ENCODE results near the gene SH3RF1.

The SH3RF1 gene

DNA sequence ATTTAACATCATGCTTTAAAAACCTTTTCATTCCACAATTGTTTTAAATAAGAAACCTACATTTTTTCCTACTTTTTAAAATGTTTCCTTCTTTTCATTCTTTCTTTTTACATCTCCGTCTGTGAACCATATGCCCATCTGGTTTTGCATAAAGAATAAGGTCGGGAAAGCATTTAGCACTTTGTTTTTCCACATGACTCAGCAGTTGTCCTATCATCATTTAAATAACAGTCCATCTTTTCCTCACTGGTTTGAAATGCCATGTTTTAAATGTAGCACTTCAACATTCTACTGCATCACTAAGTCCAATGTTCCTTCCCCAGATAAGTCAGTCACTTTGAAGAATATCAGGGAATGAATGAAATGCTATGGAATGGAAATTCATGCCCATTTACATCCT, 128.4 kb downstream of the SH3RF1 start:
- 100% methylated on average over 1 of the region's 2 CpGs for WGBS (ENCODE audit: insufficient coverage)
- CTCF ChIA-PET = no interaction called here
- no peak overlapping the region for H3K27ac ChIP-seq (ENCODE audit: insufficient read depth in 1 of 2, low read depth in 1 of 2, low read length in 2 of 2, poor library complexity in 1 of 2, severe bottlenecking in 2 of 2)

GRCh38 chr4:169139021-169139420, 131.7 kb downstream of the SH3RF1 start:
- CTCF ChIA-PET = no interaction called here
- H3K27me3 ChIP-seq (replicated peaks in 2 of 5; ENCODE audit: control insufficient read depth in 4 of 5, insufficient read depth in 5 of 5, low read length in 4 of 5) = no peaks in the 10 kb centered on the region
- WGBS (ENCODE audit: insufficient coverage) = 100% methylated on average over 3 of the region's 4 CpGs

More for the DNA sequence above, 128.4 kb downstream of the SH3RF1 start:
- POLR2A ChIA-PET = no interaction called here
- DNase-seq = no peak
- Histone ChIP-seq H3K9me3 (ENCODE audit: control extremely low read depth in 1 of 5, control insufficient read depth in 4 of 5, insufficient read depth in 2 of 5, low read depth in 1 of 5, low read length in 4 of 5) (no peaks in the 10 kb centered on the region), H3K4me3 (ENCODE audit: control insufficient read depth in 1 of 7, extremely low read depth in 1 of 7, insufficient read depth in 4 of 7, low read depth in 2 of 7, low read length in 6 of 7) (no peak overlapping the region), H3K27me3 (replicated peaks in 2 of 5; ENCODE audit: control insufficient read depth in 4 of 5, insufficient read depth in 5 of 5, low read length in 4 of 5) (no peaks in the 10 kb centered on the region), H3K4me1 (ENCODE audit: control extremely low read depth in 1 of 4, control insufficient read depth in 4 of 4, insufficient read depth in 4 of 4, low read length in 3 of 4) (no peaks in the 10 kb centered on the region), H3K36me3 (ENCODE audit: control insufficient read depth in 4 of 4, insufficient read depth in 4 of 4, low read length in 3 of 4) (peaks cover 7 to 8% (median 7%) of the 10 kb centered on the region in 4 experiments)

GRCh38 chr4:169137558-169137920, 133.2 kb downstream of the SH3RF1 start:
- Histone ChIP-seq H3K27ac (ENCODE audit: insufficient read depth in 1 of 2, low read depth in 1 of 2, low read length in 2 of 2, poor library complexity in 1 of 2, severe bottlenecking in 2 of 2) (no peak overlapping the region), H3K4me3 (ENCODE audit: control insufficient read depth in 1 of 7, extremely low read depth in 1 of 7, insufficient read depth in 4 of 7, low read depth in 2 of 7, low read length in 6 of 7) (no peak overlapping the region), H3K4me1 (ENCODE audit: control extremely low read depth in 1 of 4, control insufficient read depth in 4 of 4, insufficient read depth in 4 of 4, low read length in 3 of 4) (no peaks in the 10 kb centered on the region), H3K27me3 (replicated peaks in 2 of 5; ENCODE audit: control insufficient read depth in 4 of 5, insufficient read depth in 5 of 5, low read length in 4 of 5) (no peaks in the 10 kb centered on the region), H3K36me3 (ENCODE audit: control insufficient read depth in 4 of 4, insufficient read depth in 4 of 4, low read length in 3 of 4) (peaks cover 4 to 34% (median 24%) of the 10 kb centered on the region in 4 experiments), H3K9me3 (ENCODE audit: control extremely low read depth in 1 of 5, control insufficient read depth in 4 of 5, insufficient read depth in 2 of 5, low read depth in 1 of 5, low read length in 4 of 5) (no peaks in the 10 kb centered on the region)
- ChIA-PET CTCF (interaction anchor here (0.6 to 1.7 kb wide), 3 partner anchors 9 to 53 kb away, joined by 3 to 4 read pairs (median 3); no protein-coding TSS in a partner anchor), POLR2A (no interaction called here)
- no CpG with 5 or more reads among the region's 2 CpGs for WGBS (ENCODE audit: insufficient coverage)
- DNase-seq = no peak

More at GRCh38 chr4:169139021-169139420, 131.7 kb downstream of the SH3RF1 start:
- Histone ChIP-seq H3K4me1 (ENCODE audit: control extremely low read depth in 1 of 4, control insufficient read depth in 4 of 4, insufficient read depth in 4 of 4, low read length in 3 of 4) (no peaks in the 10 kb centered on the region), H3K27ac (ENCODE audit: insufficient read depth in 1 of 2, low read depth in 1 of 2, low read length in 2 of 2, poor library complexity in 1 of 2, severe bottlenecking in 2 of 2) (no peak overlapping the region), H3K36me3 (ENCODE audit: control insufficient read depth in 4 of 4, insufficient read depth in 4 of 4, low read length in 3 of 4) (peaks cover 10 to 29% (median 23%) of the 10 kb centered on the region in 4 experiments), H3K4me3 (ENCODE audit: control insufficient read depth in 1 of 7, extremely low read depth in 1 of 7, insufficient read depth in 4 of 7, low read depth in 2 of 7, low read length in 6 of 7) (no peak overlapping the region), H3K9me3 (ENCODE audit: control extremely low read depth in 1 of 5, control insufficient read depth in 4 of 5, insufficient read depth in 2 of 5, low read depth in 1 of 5, low read length in 4 of 5) (no peaks in the 10 kb centered on the region)
- no peak for DNase-seq
- POLR2A ChIA-PET = no interaction called here

GRCh38 chr4:169136796-169137557, 133.8 kb downstream of the SH3RF1 start:
- Histone ChIP-seq H3K4me1 (ENCODE audit: control extremely low read depth in 1 of 4, control insufficient read depth in 4 of 4, insufficient read depth in 4 of 4, low read length in 3 of 4) (no peaks in the 10 kb centered on the region), H3K27me3 (replicated peaks in 2 of 5; ENCODE audit: control insufficient read depth in 4 of 5, insufficient read depth in 5 of 5, low read length in 4 of 5) (no peaks in the 10 kb centered on the region), H3K36me3 (ENCODE audit: control insufficient read depth in 4 of 4, insufficient read depth in 4 of 4, low read length in 3 of 4) (peaks cover 4 to 40% (median 28%) of the 10 kb centered on the region in 4 experiments), H3K4me3 (ENCODE audit: control insufficient read depth in 1 of 7, extremely low read depth in 1 of 7, insufficient read depth in 4 of 7, low read depth in 2 of 7, low read length in 6 of 7) (no peak overlapping the region), H3K9me3 (ENCODE audit: control extremely low read depth in 1 of 5, control insufficient read depth in 4 of 5, insufficient read depth in 2 of 5, low read depth in 1 of 5, low read length in 4 of 5) (no peaks in the 10 kb centered on the region), H3K27ac (ENCODE audit: insufficient read depth in 1 of 2, low read depth in 1 of 2, low read length in 2 of 2, poor library complexity in 1 of 2, severe bottlenecking in 2 of 2) (no peak overlapping the region)
- POLR2A ChIA-PET = no interaction called here
- CTCF ChIA-PET = interaction anchor here (0.6 to 1.7 kb wide), 4 partner anchors 8 to 686 kb away, joined by 3 to 4 read pairs (median 3); no protein-coding TSS in a partner anchor
- DNase-seq = no peak
- 100% methylated on average over 3 of the region's 3 CpGs for WGBS (ENCODE audit: insufficient coverage)

DNA sequence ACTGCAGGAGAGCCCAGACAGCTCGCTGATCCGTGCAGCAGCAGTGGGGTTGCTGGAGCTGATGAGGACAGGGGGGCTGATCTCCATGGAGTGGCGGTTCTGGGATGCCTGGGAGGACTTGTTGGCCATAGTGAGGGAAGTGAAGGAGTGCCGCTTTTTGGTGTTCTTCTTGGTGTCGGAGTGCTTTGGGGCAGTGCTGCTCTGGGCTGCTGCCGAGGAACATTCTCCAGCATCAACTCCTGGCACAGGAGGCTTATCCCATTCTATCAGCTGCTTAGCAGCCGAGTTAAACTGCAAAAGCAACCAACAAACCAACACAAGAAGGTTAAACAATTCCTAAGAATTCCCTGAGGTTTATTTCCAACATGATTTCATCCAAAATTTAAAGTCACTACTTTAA, 134.4 kb downstream of the SH3RF1 start:
- no peak overlapping the region for H3K27ac ChIP-seq (ENCODE audit: insufficient read depth in 1 of 2, low read depth in 1 of 2, low read length in 2 of 2, poor library complexity in 1 of 2, severe bottlenecking in 2 of 2)

DNA sequence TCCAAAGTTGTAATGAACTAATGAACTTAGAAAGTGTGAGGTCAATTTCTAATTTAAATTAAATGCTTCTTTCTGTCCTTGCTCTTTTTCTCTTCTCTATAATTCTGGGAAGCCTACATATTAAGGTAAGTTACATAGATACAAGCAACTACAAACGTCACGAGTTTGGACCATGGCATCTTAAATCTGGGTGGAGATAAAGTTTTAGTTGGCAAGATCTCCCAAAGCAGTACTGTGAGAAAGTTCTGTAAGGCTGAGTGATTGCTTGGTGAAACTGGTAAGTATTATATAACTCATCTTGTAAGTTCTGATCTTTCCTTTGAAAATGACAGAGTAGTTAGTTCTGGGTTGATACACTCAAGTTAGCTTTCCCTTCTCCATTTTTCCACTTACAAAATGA, 135.0 kb downstream of the SH3RF1 start:
- H3K4me3 ChIP-seq (ENCODE audit: control insufficient read depth in 1 of 7, extremely low read depth in 1 of 7, insufficient read depth in 4 of 7, low read depth in 2 of 7, low read length in 6 of 7) = no peak overlapping the region
- 100% methylated on average over 2 of the region's 2 CpGs for WGBS (ENCODE audit: insufficient coverage)
- H3K9me3 ChIP-seq (ENCODE audit: control extremely low read depth in 1 of 5, control insufficient read depth in 4 of 5, insufficient read depth in 2 of 5, low read depth in 1 of 5, low read length in 4 of 5) = no peaks in the 10 kb centered on the region
- no peak for DNase-seq
- ChIA-PET CTCF (no interaction called here), POLR2A (no interaction called here)
- H3K4me1 ChIP-seq (ENCODE audit: control extremely low read depth in 1 of 4, control insufficient read depth in 4 of 4, insufficient read depth in 4 of 4, low read length in 3 of 4) = no peaks in the 10 kb centered on the region
- no peaks in the 10 kb centered on the region for H3K27me3 ChIP-seq (replicated peaks in 2 of 5; ENCODE audit: control insufficient read depth in 4 of 5, insufficient read depth in 5 of 5, low read length in 4 of 5)
- H3K27ac ChIP-seq (ENCODE audit: insufficient read depth in 1 of 2, low read depth in 1 of 2, low read length in 2 of 2, poor library complexity in 1 of 2, severe bottlenecking in 2 of 2) = no peak overlapping the region
- peaks cover 8 to 50% (median 32%) of the 10 kb centered on the region in 4 experiments for H3K36me3 ChIP-seq (ENCODE audit: control insufficient read depth in 4 of 4, insufficient read depth in 4 of 4, low read length in 3 of 4)

More for the DNA sequence above, 134.4 kb downstream of the SH3RF1 start:
- CTCF ChIA-PET = interaction anchor here (0.6 to 1.7 kb wide), 2 partner anchors 12 to 687 kb away, joined by 3 to 4 read pairs; no protein-coding TSS in a partner anchor
- no peaks in the 10 kb centered on the region for H3K4me1 ChIP-seq (ENCODE audit: control extremely low read depth in 1 of 4, control insufficient read depth in 4 of 4, insufficient read depth in 4 of 4, low read length in 3 of 4)
- H3K4me3 ChIP-seq (ENCODE audit: control insufficient read depth in 1 of 7, extremely low read depth in 1 of 7, insufficient read depth in 4 of 7, low read depth in 2 of 7, low read length in 6 of 7) = no peak overlapping the region
- 94% methylated on average over 6 of the region's 7 CpGs for WGBS (ENCODE audit: insufficient coverage)
- peaks cover 8 to 47% (median 30%) of the 10 kb centered on the region in 4 experiments for H3K36me3 ChIP-seq (ENCODE audit: control insufficient read depth in 4 of 4, insufficient read depth in 4 of 4, low read length in 3 of 4)
- H3K27me3 ChIP-seq (replicated peaks in 2 of 5; ENCODE audit: control insufficient read depth in 4 of 5, insufficient read depth in 5 of 5, low read length in 4 of 5) = no peaks in the 10 kb centered on the region
- no peaks in the 10 kb centered on the region for H3K9me3 ChIP-seq (ENCODE audit: control extremely low read depth in 1 of 5, control insufficient read depth in 4 of 5, insufficient read depth in 2 of 5, low read depth in 1 of 5, low read length in 4 of 5)
- POLR2A ChIA-PET = no interaction called here
- DNase-seq = no peak

DNA sequence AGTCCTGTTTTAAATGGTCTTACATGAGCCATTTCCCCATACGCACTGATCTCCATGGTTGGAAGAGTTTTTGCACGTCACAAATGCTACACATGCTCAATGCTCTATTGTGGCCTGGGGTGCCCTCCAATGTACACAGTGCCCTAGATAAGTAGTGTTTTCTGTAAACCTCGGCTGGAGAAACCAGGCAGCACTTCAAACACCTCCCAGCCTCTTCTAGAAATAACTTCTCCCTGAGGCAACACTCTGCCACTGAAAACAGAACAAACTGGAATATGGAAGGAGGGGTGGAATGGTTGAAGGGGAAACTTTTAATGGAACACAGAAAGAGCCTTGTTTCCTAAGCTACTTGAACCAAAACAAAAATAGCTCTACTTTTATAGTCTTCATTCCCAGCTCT, 136.8 kb downstream of the SH3RF1 start:
- no peak overlapping the region for H3K4me3 ChIP-seq (ENCODE audit: control insufficient read depth in 1 of 7, extremely low read depth in 1 of 7, insufficient read depth in 4 of 7, low read depth in 2 of 7, low read length in 6 of 7)
- no peaks in the 10 kb centered on the region for H3K27me3 ChIP-seq (replicated peaks in 2 of 5; ENCODE audit: control insufficient read depth in 4 of 5, insufficient read depth in 5 of 5, low read length in 4 of 5)
- ChIA-PET POLR2A (no interaction called here), CTCF (interaction anchor here (0.6 to 0.9 kb wide), 3 partner anchors 13 to 182 kb away, joined by 3 read pairs; no protein-coding TSS in a partner anchor)
- no peaks in the 10 kb centered on the region for H3K4me1 ChIP-seq (ENCODE audit: control extremely low read depth in 1 of 4, control insufficient read depth in 4 of 4, insufficient read depth in 4 of 4, low read length in 3 of 4)
- DNase-seq = no peak
- no peak overlapping the region for H3K27ac ChIP-seq (ENCODE audit: insufficient read depth in 1 of 2, low read depth in 1 of 2, low read length in 2 of 2, poor library complexity in 1 of 2, severe bottlenecking in 2 of 2)
- H3K9me3 ChIP-seq (ENCODE audit: control extremely low read depth in 1 of 5, control insufficient read depth in 4 of 5, insufficient read depth in 2 of 5, low read depth in 1 of 5, low read length in 4 of 5) = no peaks in the 10 kb centered on the region
- peaks cover 15 to 67% (median 44%) of the 10 kb centered on the region in 4 experiments for H3K36me3 ChIP-seq (ENCODE audit: control insufficient read depth in 4 of 4, insufficient read depth in 4 of 4, low read length in 3 of 4)
- no CpG with 5 or more reads among the region's 3 CpGs for WGBS (ENCODE audit: insufficient coverage)

Data from common myeloid progenitor, CD34-positive (primary cell).